Astrocyte (in vitro differentiated cells and primary cell): ENCODE results near the gene ITGAX. TPM values are rescaled to one million over a fixed set of nuclear protein-coding genes. Genes with fewer than 3 reads are reported as not detected.

Experiments used
- DNase-seq: peaks from one replicate; pipeline ENCODE4 v3.0.0-alpha.2; 2010; ENCODE audit warnings: low read depth
- FAIRE-seq: peaks from 2 replicates; lab custom pipeline; 2011; peaks lifted over from hg19 to GRCh38; lab: Jason Lieb, UNC
- H2AFZ ChIP-seq: 2 replicates; pipeline ENCODE4 v1.6.0; 2012; ENCODE audit warnings: low read depth, low read length, inconsistent platforms
- H3K27ac ChIP-seq: 2 replicates; pipeline ENCODE4 v1.5.1; 2011; ENCODE audit warnings: low read depth, low read length, inconsistent platforms
- H3K27me3 ChIP-seq: 2 replicates; pipeline ENCODE4 v1.6.0; 2011; ENCODE audit warnings: low read length, inconsistent platforms; ENCODE audit not compliant: insufficient read depth
- H3K36me3 ChIP-seq: 2 replicates; pipeline ENCODE4 v1.5.1; 2011; ENCODE audit warnings: low read length, inconsistent platforms; ENCODE audit not compliant: insufficient read depth
- H3K4me1 ChIP-seq: 2 replicates; pipeline ENCODE4 v1.5.1; 2011; ENCODE audit warnings: low read length, inconsistent platforms; ENCODE audit not compliant: insufficient read depth
- H3K4me2 ChIP-seq: 2 replicates; pipeline ENCODE4 v1.6.0; 2012; ENCODE audit warnings: low read length, inconsistent platforms
- H3K4me3 ChIP-seq: 2 replicates; pipeline ENCODE4 v1.5.1; 2011; ENCODE audit warnings: low read depth, mild to moderate bottlenecking, low read length, inconsistent platforms; ENCODE audit not compliant: insufficient read depth
- H3K79me2 ChIP-seq: 2 replicates; pipeline ENCODE4 v1.6.0; 2012; ENCODE audit warnings: mild to moderate bottlenecking, low read length, inconsistent platforms; ENCODE audit not compliant: insufficient read depth
- H3K9ac ChIP-seq: 2 replicates; pipeline ENCODE4 v1.6.0; 2012; ENCODE audit warnings: mild to moderate bottlenecking, low read length, inconsistent platforms
- H3K9me3 ChIP-seq: 2 replicates; pipeline ENCODE4 v1.5.1; 2012; ENCODE audit warnings: low read depth, mild to moderate bottlenecking, low read length, inconsistent platforms; ENCODE audit not compliant: insufficient read depth
- H4K20me1 ChIP-seq: 2 replicates; pipeline ENCODE4 v1.6.0; 2012; ENCODE audit warnings: low read length, inconsistent platforms; ENCODE audit not compliant: insufficient read depth
- H3K27ac Mint-ChIP-seq: one replicate; pipeline ENCODE4 v1.8.0; 2021; ENCODE audit warnings: mild to moderate bottlenecking, mixed read lengths; ENCODE audit not compliant: unreplicated experiment
- H3K27me3 Mint-ChIP-seq: one replicate; pipeline ENCODE4 v1.8.0; 2021; ENCODE audit warnings: low read depth, mixed read lengths; ENCODE audit not compliant: unreplicated experiment
- H3K36me3 Mint-ChIP-seq: one replicate; pipeline ENCODE4 v1.8.0; 2021; ENCODE audit warnings: low read depth, mixed read lengths; ENCODE audit not compliant: unreplicated experiment
- H3K4me1 Mint-ChIP-seq: one replicate; pipeline ENCODE4 v1.8.0; 2021; ENCODE audit warnings: low read depth, mixed read lengths; ENCODE audit not compliant: unreplicated experiment
- H3K4me3 Mint-ChIP-seq: one replicate; pipeline ENCODE4 v1.8.0; 2021; ENCODE audit warnings: mild to moderate bottlenecking, moderate library complexity, mixed read lengths; ENCODE audit not compliant: unreplicated experiment
- H3K9me3 Mint-ChIP-seq: one replicate; pipeline ENCODE4 v1.8.0; 2021; ENCODE audit warnings: mild to moderate bottlenecking, mixed read lengths; ENCODE audit not compliant: unreplicated experiment
- EZH2 ChIP-seq: IDR thresholded peaks from 2 replicates; pipeline ENCODE4 v1.6.1; 2012; ENCODE audit warnings: mild to moderate bottlenecking, low read length, inconsistent platforms; ENCODE audit not compliant: insufficient read depth
- total RNA-seq: library from RNA; stranded (reverse); gene quantifications from 2 replicates; pipeline ENCODE4 v1.2.1, GENCODE V29; 2021
- TF ChIP-seq, protein P1 (sequence below): IDR thresholded peaks from 2 replicates; pipeline ENCODE4 v1.5.1; 2011; ENCODE audit warnings: low read depth, mild to moderate bottlenecking, inconsistent platforms, low read length, moderate library complexity; ENCODE audit not compliant: insufficient read depth

Gene ITGAX
- total RNA-seq, 1 donor from 2014 or later: 0.27 TPM

GRCh38 chr16:31423241-31423640, 68.3 kb downstream of the ITGAX start:
- H3K27me3 Mint-ChIP-seq: peaks cover 43% of the 10 kb centered on the region
- no peak for TF ChIP-seq EZH2
- TF ChIP-seq, protein P1, sequence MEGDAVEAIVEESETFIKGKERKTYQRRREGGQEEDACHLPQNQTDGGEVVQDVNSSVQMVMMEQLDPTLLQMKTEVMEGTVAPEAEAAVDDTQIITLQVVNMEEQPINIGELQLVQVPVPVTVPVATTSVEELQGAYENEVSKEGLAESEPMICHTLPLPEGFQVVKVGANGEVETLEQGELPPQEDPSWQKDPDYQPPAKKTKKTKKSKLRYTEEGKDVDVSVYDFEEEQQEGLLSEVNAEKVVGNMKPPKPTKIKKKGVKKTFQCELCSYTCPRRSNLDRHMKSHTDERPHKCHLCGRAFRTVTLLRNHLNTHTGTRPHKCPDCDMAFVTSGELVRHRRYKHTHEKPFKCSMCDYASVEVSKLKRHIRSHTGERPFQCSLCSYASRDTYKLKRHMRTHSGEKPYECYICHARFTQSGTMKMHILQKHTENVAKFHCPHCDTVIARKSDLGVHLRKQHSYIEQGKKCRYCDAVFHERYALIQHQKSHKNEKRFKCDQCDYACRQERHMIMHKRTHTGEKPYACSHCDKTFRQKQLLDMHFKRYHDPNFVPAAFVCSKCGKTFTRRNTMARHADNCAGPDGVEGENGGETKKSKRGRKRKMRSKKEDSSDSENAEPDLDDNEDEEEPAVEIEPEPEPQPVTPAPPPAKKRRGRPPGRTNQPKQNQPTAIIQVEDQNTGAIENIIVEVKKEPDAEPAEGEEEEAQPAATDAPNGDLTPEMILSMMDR: no peak
- FAIRE-seq: no peak

DNA sequence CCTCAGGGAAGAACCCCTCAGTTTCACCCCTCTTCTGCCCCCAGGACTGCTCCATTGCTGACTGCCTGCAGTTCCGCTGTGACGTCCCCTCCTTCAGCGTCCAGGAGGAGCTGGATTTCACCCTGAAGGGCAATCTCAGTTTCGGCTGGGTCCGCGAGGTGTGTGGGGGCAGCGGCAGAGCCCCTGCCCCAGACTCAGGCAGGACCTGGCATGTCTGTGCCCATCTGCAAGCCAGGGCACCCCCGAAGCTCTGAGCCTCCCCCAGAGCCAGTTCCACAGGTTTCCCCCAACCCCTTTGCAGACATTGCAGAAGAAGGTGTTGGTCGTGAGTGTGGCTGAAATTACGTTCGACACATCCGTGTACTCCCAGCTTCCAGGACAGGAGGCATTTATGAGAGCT, 68.8 kb downstream of the ITGAX start:
- H3K4me3 Mint-ChIP-seq: no peak overlapping the region

More at GRCh38 chr16:31423241-31423640, 68.3 kb downstream of the ITGAX start:
- DNase-seq: no peak
- H3K36me3 ChIP-seq: no peaks in the 10 kb centered on the region
- H3K9me3 Mint-ChIP-seq: peaks cover 40% of the 10 kb centered on the region
- no peak overlapping the region for H3K9ac ChIP-seq
- H3K27me3 ChIP-seq: no peaks in the 10 kb centered on the region
- no peak overlapping the region for H3K4me3 ChIP-seq
- H2AFZ ChIP-seq: no peak overlapping the region
- no peak overlapping the region for H3K4me2 ChIP-seq
- H3K9me3 ChIP-seq: no peaks in the 10 kb centered on the region
- no peaks in the 10 kb centered on the region for H3K4me1 Mint-ChIP-seq
- H3K4me3 Mint-ChIP-seq: no peak overlapping the region
- no peaks in the 10 kb centered on the region for H3K4me1 ChIP-seq
- H3K27ac ChIP-seq: no peak overlapping the region
- H3K36me3 Mint-ChIP-seq: peaks cover 1% of the 10 kb centered on the region
- no peaks in the 10 kb centered on the region for H4K20me1 ChIP-seq
- H3K79me2 ChIP-seq: no peaks in the 10 kb centered on the region
- no peak overlapping the region for H3K27ac Mint-ChIP-seq

More for the DNA sequence above, 68.8 kb downstream of the ITGAX start:
- FAIRE-seq (no peak), DNase-seq (no peak)
- no peak overlapping the region for H3K27ac Mint-ChIP-seq
- peaks cover 41% of the 10 kb centered on the region for H3K27me3 Mint-ChIP-seq
- Histone ChIP-seq H3K9me3 (no peaks in the 10 kb centered on the region), H3K4me2 (no peak overlapping the region), H3K4me3 (no peak overlapping the region), H3K27me3 (no peaks in the 10 kb centered on the region), H3K9ac (no peak overlapping the region), H4K20me1 (no peaks in the 10 kb centered on the region), H2AFZ (no peak overlapping the region), H3K36me3 (no peaks in the 10 kb centered on the region), H3K79me2 (no peaks in the 10 kb centered on the region), H3K4me1 (no peaks in the 10 kb centered on the region), H3K27ac (no peak overlapping the region)
- no peaks in the 10 kb centered on the region for H3K36me3 Mint-ChIP-seq
- peaks cover 36% of the 10 kb centered on the region for H3K9me3 Mint-ChIP-seq
- TF ChIP-seq, protein P1: no peak
- no peak for TF ChIP-seq EZH2
- H3K4me1 Mint-ChIP-seq: no peaks in the 10 kb centered on the region
